ENCODE results near the gene HAL.

GRCh38 chr12:96014943-96015599, 18.9 kb upstream of the HAL start:
- TF ChIP-seq ETV6 (CRISPR knock-in tag; conservative IDR thresholded peaks at IDR 0.05) = no peak
- no peak for TF ChIP-seq SUZ12 (IDR thresholded peaks at IDR 0.05; ENCODE audit: low read depth, low read length)
- TF ChIP-seq PCBP1 (IDR thresholded peaks at IDR 0.05; ENCODE audit: borderline replicate concordance, low read depth, low read length) = no peak
